Keratinocyte (primary cell): ENCODE data around the gene CNTD1. TPM values are rescaled to one million over a fixed set of nuclear protein-coding genes. Genes with fewer than 3 reads are reported as not detected.

ENCODE experiments used
- DNase-seq: peaks from one replicate; pipeline ENCODE4 v3.0.0-alpha.2; 2011; ENCODE audit warnings: low read depth, missing footprints, low spot score
- FAIRE-seq: peaks from 2 replicates; lab custom pipeline; 2011; peaks lifted over from hg19 to GRCh38; lab: Jason Lieb, UNC
- H2AFZ ChIP-seq: 2 replicates; pipeline ENCODE4 v1.6.0; 2012; ENCODE audit warnings: low read length, control low read depth, inconsistent platforms; ENCODE audit not compliant: control insufficient read depth
- H3K27ac ChIP-seq: 2 replicates; pipeline ENCODE4 v1.5.1; 2011; ENCODE audit warnings: low read length; ENCODE audit not compliant: control insufficient read depth, insufficient read depth
- H3K27me3 ChIP-seq: 3 replicates; pipeline ENCODE4 v1.6.0; 2011; ENCODE audit warnings: low read length; ENCODE audit not compliant: control insufficient read depth, insufficient read depth; ENCODE audit errors: extremely low read depth
- H3K36me3 ChIP-seq, 2 experiments: 2 replicates in 1 of 2; 3 replicates in 1 of 2; pipeline ENCODE4 v1.5.1; 2011; ENCODE audit warnings: low read length in 2 of 2, mild to moderate bottlenecking in 1 of 2; ENCODE audit not compliant: control insufficient read depth in 2 of 2, insufficient read depth in 2 of 2; ENCODE audit errors: extremely low read depth in 1 of 2
- H3K4me1 ChIP-seq: 3 replicates; pipeline ENCODE4 v1.5.1; 2011; ENCODE audit warnings: low read length; ENCODE audit not compliant: control insufficient read depth, insufficient read depth; ENCODE audit errors: extremely low read depth
- H3K4me2 ChIP-seq: 3 replicates; pipeline ENCODE4 v1.6.0; 2011; ENCODE audit warnings: low read depth, low read length; ENCODE audit not compliant: control insufficient read depth, insufficient read depth; ENCODE audit errors: extremely low read depth
- H3K4me3 ChIP-seq, 3 experiments: fragments of 200-600 bp in 1 of 3; sonication (generic) in 1 of 3; 2 replicates in 2 of 3; 3 replicates in 1 of 3; pipeline ENCODE4 v1.5.1; 2011 to 2016; ENCODE audit warnings: low read length in 3 of 3, mild to moderate bottlenecking in 3 of 3, control low read depth in 2 of 3, inconsistent platforms in 1 of 3, low read depth in 1 of 3, mixed read lengths in 1 of 3, mixed run types in 1 of 3, moderate library complexity in 1 of 3; ENCODE audit not compliant: control insufficient read depth in 2 of 3, insufficient read depth in 2 of 3; ENCODE audit errors: extremely low read depth in 1 of 3
- H3K79me2 ChIP-seq: 2 replicates; pipeline ENCODE4 v1.6.0; 2012; ENCODE audit warnings: low read length; ENCODE audit not compliant: control insufficient read depth, insufficient read depth
- H3K9ac ChIP-seq: 3 replicates; pipeline ENCODE4 v1.6.0; 2011; ENCODE audit warnings: low read length; ENCODE audit not compliant: control insufficient read depth, insufficient read depth; ENCODE audit errors: extremely low read depth
- H3K9me1 ChIP-seq: 3 replicates; pipeline ENCODE4 v1.6.0; 2011; ENCODE audit warnings: low read length; ENCODE audit not compliant: control insufficient read depth, insufficient read depth; ENCODE audit errors: extremely low read depth
- H3K9me3 ChIP-seq: 2 replicates; pipeline ENCODE4 v1.5.1; 2012; ENCODE audit warnings: low read depth, low read length; ENCODE audit not compliant: control insufficient read depth
- H4K20me1 ChIP-seq: 3 replicates; pipeline ENCODE4 v1.6.0; 2011; ENCODE audit warnings: low read length; ENCODE audit not compliant: control insufficient read depth, insufficient read depth; ENCODE audit errors: extremely low read depth
- EZH2 ChIP-seq: IDR thresholded peaks from one replicate; pipeline ENCODE4 v1.6.1; 2012; ENCODE audit warnings: inconsistent platforms, mild to moderate bottlenecking, low read length, moderate library complexity
- dilution Hi-C: fragments of 300-500 bp; cut with MboI; formaldehyde crosslinking; loops from one replicate; pipeline ENCODE4 v1.7.0; 2020; ENCODE audit warnings: low sequenced_read_pairs; ENCODE audit not compliant: extremely low pct_ligation_motif_present
- polyA plus RNA-seq, 5 experiments: library from polyadenylated mRNA; depleted of rRNA in 3 of 5; stranded (reverse) in 3 of 5; stranded (forward) in 1 of 5; unstranded in 1 of 5; fragments of >200 nt; gene quantifications; 1 replicate in 1 of 5; 2 replicates in 3 of 5; 3 replicates in 1 of 5; pipeline versions ENCODE4 v1.2.1 to v1.2.3, GENCODE V29; 2011 to 2012; ENCODE audit warnings: missing spikeins in 2 of 5, low read depth in 1 of 5, low replicate concordance in 1 of 5
- TF ChIP-seq, protein P1 (sequence below), 3 experiments: IDR thresholded peaks in 1 of 3; conservative IDR thresholded peaks in 1 of 3; optimal IDR thresholded peaks in 1 of 3; 2 replicates in 2 of 3; 3 replicates in 1 of 3; pipeline versions ENCODE3 to v1.5.1; 2011; ENCODE audit warnings: low read length in 3 of 3, mild to moderate bottlenecking in 3 of 3, moderate library complexity in 2 of 3, control low read depth in 1 of 3, inconsistent platforms in 1 of 3; ENCODE audit not compliant: insufficient read depth in 2 of 3; ENCODE audit errors: extremely low read depth in 1 of 3

CNTD1 gene
- polyA plus RNA-seq, 1 donor (not counting 4 experiments of a cell fraction or from before 2014, with no cell fraction given) = not detected

DNA sequence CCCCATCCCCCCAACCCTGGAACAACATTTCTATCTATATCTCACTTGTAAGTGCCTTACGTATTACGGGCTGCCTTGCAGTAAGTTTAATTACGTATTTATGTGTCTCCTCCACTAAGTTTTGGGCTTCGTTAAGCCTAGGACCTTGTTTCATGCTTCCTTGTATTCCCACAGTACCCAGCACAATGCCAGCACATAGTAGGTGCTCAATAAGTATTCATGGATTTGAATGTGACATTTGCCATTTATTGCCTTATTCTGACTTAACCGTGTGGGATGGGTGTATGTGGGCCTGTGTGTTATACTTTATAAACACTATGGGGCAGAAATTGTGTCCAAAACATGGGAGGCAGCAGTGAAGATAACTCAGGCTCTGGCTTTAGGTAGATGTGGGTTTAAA is 6.1 kb upstream of the CNTD1 start:
- Histone ChIP-seq H3K9me3 (no peaks in the 10 kb centered on the region), H3K27ac (no peak overlapping the region), H3K9ac (no peak overlapping the region), H4K20me1 (no peaks in the 10 kb centered on the region), H3K4me1 (peaks cover 9% of the 10 kb centered on the region), H3K79me2 (peaks cover under 1% of the 10 kb centered on the region), H3K36me3 (peaks cover 0 to 5% of the 10 kb centered on the region in 2 experiments), H3K9me1 (no peaks in the 10 kb centered on the region), H3K27me3 (peaks cover 1% of the 10 kb centered on the region), H2AFZ (no peak overlapping the region), H3K4me3 (no peak overlapping the region), H3K4me2 (no peak overlapping the region)
- no peak for TF ChIP-seq EZH2
- TF ChIP-seq, protein P1, sequence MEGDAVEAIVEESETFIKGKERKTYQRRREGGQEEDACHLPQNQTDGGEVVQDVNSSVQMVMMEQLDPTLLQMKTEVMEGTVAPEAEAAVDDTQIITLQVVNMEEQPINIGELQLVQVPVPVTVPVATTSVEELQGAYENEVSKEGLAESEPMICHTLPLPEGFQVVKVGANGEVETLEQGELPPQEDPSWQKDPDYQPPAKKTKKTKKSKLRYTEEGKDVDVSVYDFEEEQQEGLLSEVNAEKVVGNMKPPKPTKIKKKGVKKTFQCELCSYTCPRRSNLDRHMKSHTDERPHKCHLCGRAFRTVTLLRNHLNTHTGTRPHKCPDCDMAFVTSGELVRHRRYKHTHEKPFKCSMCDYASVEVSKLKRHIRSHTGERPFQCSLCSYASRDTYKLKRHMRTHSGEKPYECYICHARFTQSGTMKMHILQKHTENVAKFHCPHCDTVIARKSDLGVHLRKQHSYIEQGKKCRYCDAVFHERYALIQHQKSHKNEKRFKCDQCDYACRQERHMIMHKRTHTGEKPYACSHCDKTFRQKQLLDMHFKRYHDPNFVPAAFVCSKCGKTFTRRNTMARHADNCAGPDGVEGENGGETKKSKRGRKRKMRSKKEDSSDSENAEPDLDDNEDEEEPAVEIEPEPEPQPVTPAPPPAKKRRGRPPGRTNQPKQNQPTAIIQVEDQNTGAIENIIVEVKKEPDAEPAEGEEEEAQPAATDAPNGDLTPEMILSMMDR (optimal IDR thresholded peaks at IDR 0.05 in 1 of 3, IDR thresholded peaks at IDR 0.05 in 1 of 3, conservative IDR thresholded peaks at IDR 0.05 in 1 of 3; ENCODE audit: extremely low read depth in 1 of 3, insufficient read depth in 2 of 3, low read length in 3 of 3) = no peak
- no peak for FAIRE-seq
- dilution Hi-C loops = no loop called here
- DNase-seq = no peak

DNA sequence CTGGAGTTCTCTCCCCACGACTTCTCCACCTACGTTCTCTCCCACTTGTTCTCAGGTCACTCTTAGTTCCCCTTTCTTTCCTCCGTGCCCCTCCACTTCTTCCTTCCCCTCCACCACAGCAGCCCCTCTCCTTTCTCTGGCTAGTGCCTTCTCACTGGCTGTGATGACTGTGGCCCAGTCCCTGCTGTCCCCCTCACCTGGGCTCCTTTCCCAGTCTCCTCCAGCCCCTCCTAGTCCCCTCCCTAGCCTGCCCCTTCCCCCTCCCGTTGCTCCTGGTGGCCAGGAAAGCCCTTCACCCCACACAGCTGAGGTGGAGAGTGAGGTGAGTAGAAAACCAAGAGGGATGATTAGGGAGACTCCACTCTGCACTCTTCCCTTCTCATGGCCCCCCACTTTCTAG is 3.6 kb upstream of the CNTD1 start:
- Histone ChIP-seq H3K9me3 (no peaks in the 10 kb centered on the region), H3K9me1 (no peaks in the 10 kb centered on the region), H3K9ac (no peak overlapping the region), H3K4me3 (no peak overlapping the region), H2AFZ (no peak overlapping the region), H3K79me2 (peaks cover 4% of the 10 kb centered on the region), H3K27ac (no peak overlapping the region), H4K20me1 (no peaks in the 10 kb centered on the region), H3K4me1 (peaks cover 14% of the 10 kb centered on the region), H3K4me2 (no peak overlapping the region), H3K27me3 (no peaks in the 10 kb centered on the region), H3K36me3 (peaks cover 0 to 5% of the 10 kb centered on the region in 2 experiments)
- FAIRE-seq = no peak
- dilution Hi-C loops = no loop called here
- TF ChIP-seq, protein P1 (optimal IDR thresholded peaks at IDR 0.05 in 1 of 3, IDR thresholded peaks at IDR 0.05 in 1 of 3, conservative IDR thresholded peaks at IDR 0.05 in 1 of 3; ENCODE audit: extremely low read depth in 1 of 3, insufficient read depth in 2 of 3, low read length in 3 of 3) = no peak
- no peak for TF ChIP-seq EZH2
- no peak for DNase-seq
